HEK293 (cell line): ENCODE measurements around the gene ADAM19.

ENCODE experiments used
- CTCF ChIA-PET: fragments of 350-600 bp; formaldehyde crosslinking; extraction: SDS; loops from one replicate; lab custom pipeline; 2021; ENCODE audit warnings: antibody characterized with exemption; lab: Yijun Ruan, JAX
- POLR2A ChIA-PET: fragments of 300-600 bp; formaldehyde crosslinking; extraction: SDS; loops from one replicate; lab custom pipeline; 2020; ENCODE audit warnings: antibody characterized with exemption, inconsistent platforms; lab: Yijun Ruan, JAX
- H3K27ac ChIP-seq: fragments of 200-500 bp; sonication (Bioruptor generic); 2 replicates; pipeline ENCODE4 v1.5.1; 2014; ENCODE audit warnings: low read depth, low read length, control low read depth, inconsistent platforms; ENCODE audit errors: extremely low read depth
- H3K36me3 ChIP-seq, 2 experiments: fragments of 200-500 bp in 1 of 2; sonication (Bioruptor generic) in 1 of 2; 1 replicate in 1 of 2; 2 replicates in 1 of 2; pipeline ENCODE4 v1.5.1; 2014 to 2017; ENCODE audit warnings: inconsistent platforms in 2 of 2, low read length in 2 of 2; ENCODE audit not compliant: control insufficient read depth in 2 of 2, insufficient read depth in 1 of 2
- H3K4me1 ChIP-seq: fragments of 200-500 bp; sonication (Bioruptor generic); 2 replicates; pipeline ENCODE4 v1.5.1; 2014; ENCODE audit warnings: mild to moderate bottlenecking, low read length, inconsistent platforms; ENCODE audit not compliant: control insufficient read depth, insufficient read depth
- H3K4me3 ChIP-seq: 2 replicates; pipeline ENCODE4 v1.5.1; 2011; ENCODE audit warnings: low read depth, mild to moderate bottlenecking, control low read depth, low read length, moderate library complexity
- H3K9me3 ChIP-seq: fragments of 200-500 bp; sonication (Bioruptor generic); 2 replicates; pipeline ENCODE4 v1.5.1; 2014; ENCODE audit warnings: low read depth, low read length, inconsistent platforms; ENCODE audit not compliant: control insufficient read depth, insufficient read depth
- HOXD13 ChIP-seq: sonication (generic); formaldehyde crosslinking; IDR thresholded peaks from 2 replicates; pipeline ENCODE4 v1.8.0; 2022; ENCODE audit warnings: missing genetic modification reagents, borderline replicate concordance
- KLF7 ChIP-seq: fragments of 450-650 bp; formaldehyde crosslinking; IDR thresholded peaks from 2 replicates; pipeline ENCODE4 v1.5.1; 2016; ENCODE audit warnings: missing biosample characterization, missing genetic modification characterization, borderline replicate concordance
- MZF1 ChIP-seq: fragments of 450-650 bp; formaldehyde crosslinking; IDR thresholded peaks from 2 replicates; pipeline ENCODE4 v1.5.1; 2017; ENCODE audit warnings: missing biosample characterization, missing genetic modification characterization, borderline replicate concordance
- RBAK ChIP-seq: fragments of 450-650 bp; formaldehyde crosslinking; IDR thresholded peaks from 2 replicates; pipeline ENCODE4 v1.5.1; 2016; ENCODE audit warnings: missing biosample characterization, missing genetic modification characterization
- TRIM28 ChIP-seq: IDR thresholded peaks from 2 replicates; pipeline ENCODE4 v1.6.1; 2011; ENCODE audit warnings: low read length, control low read depth, borderline replicate concordance
- ZNF157 ChIP-seq: fragments of 450-650 bp; formaldehyde crosslinking; IDR thresholded peaks from 2 replicates; pipeline ENCODE4 v1.5.1; 2016; ENCODE audit warnings: missing biosample characterization, missing genetic modification characterization
- ZNF174 ChIP-seq: fragments of 450-650 bp; formaldehyde crosslinking; IDR thresholded peaks from 2 replicates; pipeline ENCODE4 v1.5.0; 2017; ENCODE audit warnings: missing biosample characterization, mild to moderate bottlenecking, missing genetic modification characterization
- ZNF175 ChIP-seq: fragments of 450-650 bp; formaldehyde crosslinking; IDR thresholded peaks from 2 replicates; pipeline ENCODE4 v1.5.1; 2016; ENCODE audit warnings: missing biosample characterization, missing genetic modification characterization
- ZNF292 ChIP-seq: fragments of 450-650 bp; formaldehyde crosslinking; IDR thresholded peaks from 2 replicates; pipeline ENCODE4 v1.5.1; 2016; ENCODE audit warnings: low read depth, missing biosample characterization, missing genetic modification characterization, borderline replicate concordance
- ZNF473 ChIP-seq: fragments of 450-650 bp; formaldehyde crosslinking; IDR thresholded peaks from 2 replicates; pipeline ENCODE4 v1.5.1; 2017; ENCODE audit warnings: missing biosample characterization, missing genetic modification characterization
- ZNF776 ChIP-seq: fragments of 450-650 bp; formaldehyde crosslinking; IDR thresholded peaks from 2 replicates; pipeline ENCODE4 v1.5.0; 2017; ENCODE audit warnings: missing biosample characterization, missing genetic modification characterization, borderline replicate concordance
- ZNF830 ChIP-seq: fragments of 450-650 bp; IDR thresholded peaks from 2 replicates; pipeline ENCODE4 v1.5.0; 2018; ENCODE audit warnings: missing biosample characterization, missing genetic modification characterization, low read depth, mild to moderate bottlenecking, moderate library complexity
- TF ChIP-seq, protein P1 (sequence below): fragments of 450-650 bp; formaldehyde crosslinking; IDR thresholded peaks from 2 replicates; pipeline ENCODE4 v1.5.1; 2016; ENCODE audit warnings: missing biosample characterization, missing genetic modification characterization
- TF ChIP-seq, protein P2 (sequence below): fragments of 450-650 bp; formaldehyde crosslinking; IDR thresholded peaks from 2 replicates; pipeline ENCODE4; 2016; ENCODE audit warnings: missing biosample characterization, missing genetic modification characterization
- TF ChIP-seq, protein P3 (sequence below): fragments of 450-650 bp; formaldehyde crosslinking; IDR thresholded peaks from 2 replicates; pipeline ENCODE4 v1.5.0; 2017; ENCODE audit warnings: missing biosample characterization, missing genetic modification characterization, borderline replicate concordance
- TF ChIP-seq, protein P4 (sequence below): fragments of 450-650 bp; formaldehyde crosslinking; IDR thresholded peaks from 2 replicates; pipeline ENCODE4 v1.5.1; 2017; ENCODE audit warnings: missing biosample characterization, missing genetic modification characterization
- TF ChIP-seq, protein P5 (sequence below): fragments of 450-650 bp; IDR thresholded peaks from 2 replicates; pipeline ENCODE4 v1.5.1; 2018; ENCODE audit warnings: missing biosample characterization, missing genetic modification characterization
- TF ChIP-seq, protein P6 (sequence below): fragments of 450-650 bp; formaldehyde crosslinking; IDR thresholded peaks from 2 replicates; pipeline ENCODE4 v1.5.1; 2016; ENCODE audit warnings: missing biosample characterization, missing genetic modification characterization

The ADAM19 gene

DNA sequence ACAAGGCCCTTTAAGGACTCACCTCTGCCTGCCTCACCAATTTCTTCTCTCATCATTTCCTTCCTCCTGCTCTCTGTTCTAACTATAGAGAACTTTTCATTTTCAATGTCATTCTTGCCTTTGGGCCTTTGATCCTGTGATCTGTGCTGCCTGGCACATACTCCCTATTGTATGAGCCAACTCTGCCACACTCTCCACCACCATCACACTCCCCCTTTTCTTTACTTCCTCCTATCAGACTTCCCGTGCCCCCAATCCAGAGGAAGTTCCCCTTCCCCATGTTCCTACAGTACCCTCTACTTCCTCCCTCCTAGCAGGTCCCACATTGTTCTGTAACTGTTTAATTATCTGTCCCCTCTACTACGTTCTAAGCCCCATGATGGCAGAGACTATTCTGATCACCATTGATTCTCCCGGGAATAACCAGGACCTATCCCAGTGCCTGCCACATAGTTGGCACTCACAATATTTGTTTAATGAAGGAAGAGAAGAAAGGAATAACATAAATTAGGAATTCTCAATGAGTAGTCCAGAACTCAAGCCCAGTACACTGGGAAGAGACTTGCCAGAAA, 27.5 kb downstream of the ADAM19 start:
- CTCF ChIA-PET = no interaction called here
- POLR2A ChIA-PET = no interaction called here
- Histone ChIP-seq H3K27ac (no peak overlapping the region), H3K36me3 (no peaks in the 10 kb centered on the region), H3K9me3 (no peaks in the 10 kb centered on the region), H3K4me3 (no peak overlapping the region), H3K4me1 (no peaks in the 10 kb centered on the region)
- TF ChIP-seq ZNF174 (tag by site-specific recombination) (no peak), ZNF157 (tag by site-specific recombination) (no peak), HOXD13 (CRISPR knock-in tag) (no peak), ZNF292 (tag by site-specific recombination) (no peak), ZNF776 (tag by site-specific recombination) (no peak)
- TF ChIP-seq, protein P1, sequence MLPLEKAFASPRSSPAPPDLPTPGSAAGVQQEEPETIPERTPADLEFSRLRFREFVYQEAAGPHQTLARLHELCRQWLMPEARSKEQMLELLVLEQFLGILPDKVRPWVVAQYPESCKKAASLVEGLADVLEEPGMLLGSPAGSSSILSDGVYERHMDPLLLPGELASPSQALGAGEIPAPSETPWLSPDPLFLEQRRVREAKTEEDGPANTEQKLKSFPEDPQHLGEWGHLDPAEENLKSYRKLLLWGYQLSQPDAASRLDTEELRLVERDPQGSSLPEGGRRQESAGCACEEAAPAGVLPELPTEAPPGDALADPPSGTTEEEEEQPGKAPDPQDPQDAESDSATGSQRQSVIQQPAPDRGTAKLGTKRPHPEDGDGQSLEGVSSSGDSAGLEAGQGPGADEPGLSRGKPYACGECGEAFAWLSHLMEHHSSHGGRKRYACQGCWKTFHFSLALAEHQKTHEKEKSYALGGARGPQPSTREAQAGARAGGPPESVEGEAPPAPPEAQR (tag by site-specific recombination) = no peak

DNA sequence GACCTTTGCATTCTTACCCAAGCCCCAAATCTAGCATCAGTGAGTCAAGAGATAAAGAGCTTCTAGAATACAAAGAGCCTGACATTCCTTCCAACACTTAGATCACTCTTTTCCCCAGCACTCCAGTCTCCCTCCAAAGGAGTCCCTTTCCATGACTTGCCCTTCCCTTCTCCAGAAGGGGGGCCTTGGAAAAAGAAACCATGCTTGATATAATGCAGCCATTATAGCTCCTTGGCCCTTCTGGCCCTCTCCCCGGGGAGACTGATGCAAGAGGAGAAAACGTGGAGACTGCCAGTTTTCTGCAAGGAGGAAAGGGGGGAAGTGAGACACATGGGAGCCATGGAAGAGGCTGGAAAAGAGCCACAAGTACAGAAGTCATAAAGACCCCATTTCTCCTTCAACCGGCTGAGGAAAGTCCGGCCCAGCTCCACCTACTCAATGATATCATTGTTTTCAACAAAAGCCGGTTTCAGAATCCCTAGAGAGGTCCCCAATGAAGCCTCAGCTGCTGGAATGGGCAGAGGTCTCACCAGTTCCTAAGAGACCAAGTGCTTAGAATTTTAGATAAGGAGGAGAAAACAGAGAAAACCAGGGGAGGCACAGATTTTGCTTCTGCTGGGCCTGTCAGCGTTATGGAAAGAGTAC, 29.0 kb downstream of the ADAM19 start:
- H3K9me3 ChIP-seq = no peaks in the 10 kb centered on the region
- no peaks in the 10 kb centered on the region for H3K4me1 ChIP-seq
- POLR2A ChIA-PET = no interaction called here
- TF ChIP-seq TRIM28 (no peak), ZNF175 (tag by site-specific recombination) (no peak), HOXD13 (CRISPR knock-in tag) (no peak), ZNF830 (no peak)
- TF ChIP-seq, protein P2, sequence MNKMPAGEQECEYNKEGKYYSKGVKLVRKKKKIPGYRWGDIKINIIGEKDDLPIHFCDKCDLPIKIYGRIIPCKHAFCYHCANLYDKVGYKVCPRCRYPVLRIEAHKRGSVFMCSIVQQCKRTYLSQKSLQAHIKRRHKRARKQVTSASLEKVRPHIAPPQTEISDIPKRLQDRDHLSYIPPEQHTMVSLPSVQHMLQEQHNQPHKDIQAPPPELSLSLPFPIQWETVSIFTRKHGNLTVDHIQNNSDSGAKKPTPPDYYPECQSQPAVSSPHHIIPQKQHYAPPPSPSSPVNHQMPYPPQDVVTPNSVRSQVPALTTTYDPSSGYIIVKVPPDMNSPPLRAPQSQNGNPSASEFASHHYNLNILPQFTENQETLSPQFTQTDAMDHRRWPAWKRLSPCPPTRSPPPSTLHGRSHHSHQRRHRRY (tag by site-specific recombination) = no peak
- TF ChIP-seq, all 188 proteins: peak for 0
- H3K36me3 ChIP-seq = no peaks in the 10 kb centered on the region
- no peak overlapping the region for H3K4me3 ChIP-seq
- CTCF ChIA-PET = interaction anchor here (0.6 kb wide), 1 partner anchor 210 kb away, joined by 3 read pairs; no protein-coding TSS in a partner anchor
- H3K27ac ChIP-seq = no peak overlapping the region

DNA sequence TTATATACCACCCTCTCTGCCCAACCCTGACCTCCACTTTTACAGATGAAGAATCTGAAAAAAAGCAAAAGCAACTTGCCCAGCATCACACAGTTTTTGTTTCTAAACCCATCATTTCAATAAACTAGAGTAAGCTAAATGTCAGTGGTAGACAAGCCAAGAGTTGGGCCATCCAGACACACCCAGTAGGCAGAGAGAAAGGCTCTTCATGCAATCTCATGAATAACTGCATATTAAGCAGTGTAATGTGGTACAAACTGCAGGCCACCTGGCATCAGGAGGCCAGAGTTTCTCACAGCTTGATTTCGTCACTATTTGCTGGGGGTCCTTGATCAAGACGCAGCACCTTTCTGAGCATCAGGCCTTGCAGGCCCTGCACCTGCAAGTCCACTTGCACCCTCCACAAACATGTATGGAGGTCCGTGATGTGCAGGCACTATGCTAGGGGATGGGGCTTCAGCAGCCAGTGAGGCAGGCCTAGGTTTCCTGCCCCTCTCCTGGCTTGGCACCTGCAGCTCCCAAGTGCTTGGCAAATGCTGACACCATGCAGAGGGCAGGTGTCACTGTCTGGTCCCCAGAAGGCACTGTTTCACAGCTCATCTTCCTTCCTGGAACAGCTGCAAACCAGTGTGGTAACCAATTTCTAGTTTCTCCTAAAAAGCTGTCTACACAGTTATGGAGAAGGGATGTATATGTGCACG, 29.8 kb downstream of the ADAM19 start:
- CTCF ChIA-PET = interaction anchor here (0.6 kb wide), 1 partner anchor 211 kb away, joined by 3 read pairs; no protein-coding TSS in a partner anchor
- Histone ChIP-seq H3K4me1 (no peaks in the 10 kb centered on the region), H3K27ac (no peak overlapping the region), H3K9me3 (no peaks in the 10 kb centered on the region), H3K4me3 (no peak overlapping the region), H3K36me3 (no peaks in the 10 kb centered on the region)
- POLR2A ChIA-PET = no interaction called here
- TF ChIP-seq KLF7 (tag by site-specific recombination) = no peak
- TF ChIP-seq, protein P3, sequence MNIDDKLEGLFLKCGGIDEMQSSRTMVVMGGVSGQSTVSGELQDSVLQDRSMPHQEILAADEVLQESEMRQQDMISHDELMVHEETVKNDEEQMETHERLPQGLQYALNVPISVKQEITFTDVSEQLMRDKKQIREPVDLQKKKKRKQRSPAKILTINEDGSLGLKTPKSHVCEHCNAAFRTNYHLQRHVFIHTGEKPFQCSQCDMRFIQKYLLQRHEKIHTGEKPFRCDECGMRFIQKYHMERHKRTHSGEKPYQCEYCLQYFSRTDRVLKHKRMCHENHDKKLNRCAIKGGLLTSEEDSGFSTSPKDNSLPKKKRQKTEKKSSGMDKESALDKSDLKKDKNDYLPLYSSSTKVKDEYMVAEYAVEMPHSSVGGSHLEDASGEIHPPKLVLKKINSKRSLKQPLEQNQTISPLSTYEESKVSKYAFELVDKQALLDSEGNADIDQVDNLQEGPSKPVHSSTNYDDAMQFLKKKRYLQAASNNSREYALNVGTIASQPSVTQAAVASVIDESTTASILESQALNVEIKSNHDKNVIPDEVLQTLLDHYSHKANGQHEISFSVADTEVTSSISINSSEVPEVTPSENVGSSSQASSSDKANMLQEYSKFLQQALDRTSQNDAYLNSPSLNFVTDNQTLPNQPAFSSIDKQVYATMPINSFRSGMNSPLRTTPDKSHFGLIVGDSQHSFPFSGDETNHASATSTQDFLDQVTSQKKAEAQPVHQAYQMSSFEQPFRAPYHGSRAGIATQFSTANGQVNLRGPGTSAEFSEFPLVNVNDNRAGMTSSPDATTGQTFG (tag by site-specific recombination) = no peak
- TF ChIP-seq ZNF473 (tag by site-specific recombination) = no peak
- TF ChIP-seq, protein P4, sequence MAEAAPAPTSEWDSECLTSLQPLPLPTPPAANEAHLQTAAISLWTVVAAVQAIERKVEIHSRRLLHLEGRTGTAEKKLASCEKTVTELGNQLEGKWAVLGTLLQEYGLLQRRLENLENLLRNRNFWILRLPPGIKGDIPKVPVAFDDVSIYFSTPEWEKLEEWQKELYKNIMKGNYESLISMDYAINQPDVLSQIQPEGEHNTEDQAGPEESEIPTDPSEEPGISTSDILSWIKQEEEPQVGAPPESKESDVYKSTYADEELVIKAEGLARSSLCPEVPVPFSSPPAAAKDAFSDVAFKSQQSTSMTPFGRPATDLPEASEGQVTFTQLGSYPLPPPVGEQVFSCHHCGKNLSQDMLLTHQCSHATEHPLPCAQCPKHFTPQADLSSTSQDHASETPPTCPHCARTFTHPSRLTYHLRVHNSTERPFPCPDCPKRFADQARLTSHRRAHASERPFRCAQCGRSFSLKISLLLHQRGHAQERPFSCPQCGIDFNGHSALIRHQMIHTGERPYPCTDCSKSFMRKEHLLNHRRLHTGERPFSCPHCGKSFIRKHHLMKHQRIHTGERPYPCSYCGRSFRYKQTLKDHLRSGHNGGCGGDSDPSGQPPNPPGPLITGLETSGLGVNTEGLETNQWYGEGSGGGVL = no peak
- TF ChIP-seq, protein P5, sequence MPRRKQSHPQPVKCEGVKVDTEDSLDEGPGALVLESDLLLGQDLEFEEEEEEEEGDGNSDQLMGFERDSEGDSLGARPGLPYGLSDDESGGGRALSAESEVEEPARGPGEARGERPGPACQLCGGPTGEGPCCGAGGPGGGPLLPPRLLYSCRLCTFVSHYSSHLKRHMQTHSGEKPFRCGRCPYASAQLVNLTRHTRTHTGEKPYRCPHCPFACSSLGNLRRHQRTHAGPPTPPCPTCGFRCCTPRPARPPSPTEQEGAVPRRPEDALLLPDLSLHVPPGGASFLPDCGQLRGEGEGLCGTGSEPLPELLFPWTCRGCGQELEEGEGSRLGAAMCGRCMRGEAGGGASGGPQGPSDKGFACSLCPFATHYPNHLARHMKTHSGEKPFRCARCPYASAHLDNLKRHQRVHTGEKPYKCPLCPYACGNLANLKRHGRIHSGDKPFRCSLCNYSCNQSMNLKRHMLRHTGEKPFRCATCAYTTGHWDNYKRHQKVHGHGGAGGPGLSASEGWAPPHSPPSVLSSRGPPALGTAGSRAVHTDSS = no peak
- TF ChIP-seq, protein P6, sequence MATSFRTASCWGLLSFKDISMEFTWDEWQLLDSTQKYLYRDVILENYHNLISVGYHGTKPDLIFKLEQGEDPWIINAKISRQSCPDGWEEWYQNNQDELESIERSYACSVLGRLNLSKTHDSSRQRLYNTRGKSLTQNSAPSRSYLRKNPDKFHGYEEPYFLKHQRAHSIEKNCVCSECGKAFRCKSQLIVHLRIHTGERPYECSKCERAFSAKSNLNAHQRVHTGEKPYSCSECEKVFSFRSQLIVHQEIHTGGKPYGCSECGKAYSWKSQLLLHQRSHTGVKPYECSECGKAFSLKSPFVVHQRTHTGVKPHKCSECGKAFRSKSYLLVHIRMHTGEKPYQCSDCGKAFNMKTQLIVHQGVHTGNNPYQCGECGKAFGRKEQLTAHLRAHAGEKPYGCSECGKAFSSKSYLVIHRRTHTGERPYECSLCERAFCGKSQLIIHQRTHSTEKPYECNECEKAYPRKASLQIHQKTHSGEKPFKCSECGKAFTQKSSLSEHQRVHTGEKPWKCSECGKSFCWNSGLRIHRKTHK = no peak
- no peak for TF ChIP-seq RBAK (tag by site-specific recombination)
- TF ChIP-seq MZF1 (tag by site-specific recombination) = no peak
